Activated CD4-positive, alpha-beta memory T cell treated with anti-CD3 and anti-CD28 coated beads for 36 hours (primary cell): ENCODE results near the gene NRN1L. TPM values are rescaled to one million over a fixed set of nuclear protein-coding genes. Genes with fewer than 3 reads are reported as not detected.
A peak's percentile ranks its signal among the peaks of the same experiment; 100 is the strongest.
"Not testable (repeated sequence)": the region's sequence is repeated elsewhere in the genome, so short reads cannot be mapped to it uniquely, and the experiment has no call there.

Source experiments
- CTCF ChIA-PET: fragments of 350-600 bp; sonication (Branson Sonifier 250); formaldehyde crosslinking; loops from one replicate; lab custom pipeline; 2021; ENCODE audit warnings: antibody characterized with exemption, inconsistent platforms; lab: Charles Lee
- POLR2A ChIA-PET: fragments of 350-600 bp; sonication (Branson Sonifier 250); formaldehyde crosslinking; loops from one replicate; lab custom pipeline; 2021; ENCODE audit warnings: antibody characterized with exemption; lab: Charles Lee
- DNase-seq: peaks from one replicate; pipeline ENCODE4 v3.0.0-alpha.2; 2020
- H3K27ac Mint-ChIP-seq: one replicate; pipeline ENCODE4 v1.8.0; 2021; ENCODE audit warnings: mixed read lengths
- H3K27me3 Mint-ChIP-seq: one replicate; pipeline ENCODE4 v1.8.0; 2021; ENCODE audit warnings: mixed read lengths
- H3K36me3 Mint-ChIP-seq: one replicate; pipeline ENCODE4 v1.8.0; 2021; ENCODE audit warnings: mixed read lengths
- H3K4me1 Mint-ChIP-seq: one replicate; pipeline ENCODE4 v1.8.0; 2021; ENCODE audit warnings: low read depth, mixed read lengths
- H3K4me3 Mint-ChIP-seq: one replicate; pipeline ENCODE4 v1.8.0; 2021; ENCODE audit warnings: mild to moderate bottlenecking, mixed read lengths
- H3K9me3 Mint-ChIP-seq: one replicate; pipeline ENCODE4 v1.8.0; 2021; ENCODE audit warnings: mixed read lengths
- intact Hi-C: fragments of 100-400 bp; cut with micrococcal nuclease; formaldehyde crosslinking; loops from one replicate; pipeline ENCODE4 v1.15.1; 2023
- total RNA-seq, 2 experiments: library from RNA; stranded (reverse); gene quantifications; one replicate each; pipeline ENCODE4 v1.2.3, GENCODE V29; 2021

Gene NRN1L
- total RNA-seq: under 1 TPM in 1 of 2 experiments, not detected in 1; 0.76 TPM

- Mint-ChIP-seq H3K4me1 (no peaks in the 10 kb centered on the region), H3K4me3 (no peak within 1 kb of the TSS), H3K27me3 (no peaks in the 10 kb centered on the region), H3K27ac (no peak within 1 kb of the TSS), H3K36me3 (peaks cover 17% of the 10 kb centered on the region), H3K9me3 (no peaks in the 10 kb centered on the region)
- intact Hi-C loops: loop anchor here (5.0 kb wide), 1 partner anchor 158 kb away; no protein-coding TSS in a partner anchor
- POLR2A ChIA-PET: interaction anchor here (1.2 to 2.6 kb wide), 3 partner anchors 31 to 51 kb away, joined by 3 to 9 read pairs (median 5); partner anchors contain the start of gene PSMB10
- CTCF ChIA-PET: interaction anchor here (0.7 to 4.4 kb wide), 23 partner anchors 8 to 363 kb away, joined by 3 to 62 read pairs (median 8); partner anchors contain the start of genes CARMIL2, CTRL, DDX28 and DUS2
- DNase-seq: no peak
Measured at GRCh38 chr16:67884684-67885083, at the start of gene NRN1L. TSS of gene NRN1L (plus strand) at chr16:67884885. CDS start at chr16:67884904, 19 bp downstream.

GRCh38 chr16:67837190-67837589 is 47.5 kb upstream of the NRN1L start:
- H3K4me1 Mint-ChIP-seq: peaks cover 15% of the 10 kb centered on the region
- H3K4me3 Mint-ChIP-seq, DNase-seq, H3K36me3 Mint-ChIP-seq, intact Hi-C loops, H3K27ac Mint-ChIP-seq, H3K27me3 Mint-ChIP-seq, H3K9me3 Mint-ChIP-seq: not testable (repeated sequence)
- POLR2A ChIA-PET: interaction anchor here (0.8 kb wide), 1 partner anchor 8 kb away, joined by 3 read pairs; no protein-coding TSS in a partner anchor
- CTCF ChIA-PET: interaction anchor here (1.0 to 1.8 kb wide), 4 partner anchors 21 to 105 kb away, joined by 3 to 8 read pairs (median 4); no protein-coding TSS in a partner anchor

GRCh38 chr16:67837811-67838210 is 46.9 kb upstream of the NRN1L start:
- no peak for DNase-seq
- Mint-ChIP-seq H3K4me3 (no peak overlapping the region), H3K9me3 (no peaks in the 10 kb centered on the region), H3K27me3 (no peaks in the 10 kb centered on the region), H3K36me3 (no peaks in the 10 kb centered on the region), H3K27ac (no peak overlapping the region), H3K4me1 (peaks cover 10% of the 10 kb centered on the region)
- CTCF ChIA-PET: interaction anchor here (0.6 to 1.8 kb wide), 3 partner anchors 22 to 275 kb away, joined by 3 to 8 read pairs (median 5); no protein-coding TSS in a partner anchor
- intact Hi-C loops: no loop called here
- POLR2A ChIA-PET: no interaction called here

- Mint-ChIP-seq H3K4me3 (peak overlapping the region; percentile 86), H3K9me3 (no peaks in the 10 kb centered on the region), H3K36me3 (no peaks in the 10 kb centered on the region), H3K27me3 (no peaks in the 10 kb centered on the region), H3K4me1 (peaks cover 34% of the 10 kb centered on the region), H3K27ac (peak overlapping the region; percentile 95)
- ChIA-PET POLR2A (interaction anchor here (0.6 to 1.3 kb wide), 2 partner anchors 19 to 35 kb away, joined by 3 read pairs; partner anchors contain the start of genes RANBP10 and TSNAXIP1), CTCF (interaction anchor here (0.8 to 1.5 kb wide), 5 partner anchors 25 to 179 kb away, joined by 3 to 6 read pairs (median 3); no protein-coding TSS in a partner anchor)
- DNase-seq: no peak
- intact Hi-C loops: loop anchor here (10.0 kb wide), 1 partner anchor 177 kb away; the partner anchor contains the start of genes ACD, C16orf86, ENKD1 and PARD6A
Measured at GRCh38 chr16:67841198-67841815, 43.4 kb upstream of the NRN1L start.

- ChIA-PET POLR2A (interaction anchor here (1.3 kb wide), 1 partner anchor 35 kb away, joined by 3 read pairs; the partner anchor contains the start of genes RANBP10 and TSNAXIP1), CTCF (interaction anchor here (1.0 to 1.5 kb wide), 4 partner anchors 25 to 179 kb away, joined by 3 to 6 read pairs (median 3); no protein-coding TSS in a partner anchor)
- DNase-seq: peak; percentile 97
- Mint-ChIP-seq H3K27ac (peak within 1 kb of the TSS; percentile 95), H3K27me3 (no peaks in the 10 kb centered on the region), H3K4me1 (peaks cover 34% of the 10 kb centered on the region), H3K4me3 (peak within 1 kb of the TSS; percentile 90), H3K36me3 (no peaks in the 10 kb centered on the region), H3K9me3 (no peaks in the 10 kb centered on the region)
- intact Hi-C loops: loop anchor here (1.0 to 10.0 kb wide), 6 partner anchors 9 to 177 kb away; partner anchors contain the start of genes ACD, C16orf86, ENKD1 and GFOD2
Measured at GRCh38 chr16:67841816-67842508, 42.7 kb upstream of the NRN1L start, which contains the start of gene THAP11. TSS of gene THAP11 (plus strand) at chr16:67842320. CDS start at chr16:67842555, 235 bp downstream.

- H3K27me3 Mint-ChIP-seq: no peaks in the 10 kb centered on the region
- intact Hi-C loops: loop anchor here (1.0 to 10.0 kb wide), 6 partner anchors 9 to 178 kb away; partner anchors contain the start of genes ACD, C16orf86, ENKD1 and GFOD2
- peak; percentile 73 for DNase-seq
- peak overlapping the region; percentile 90 for H3K4me3 Mint-ChIP-seq
- H3K27ac Mint-ChIP-seq: peak overlapping the region; percentile 90
- ChIA-PET POLR2A (interaction anchor here (0.6 to 4.4 kb wide), 3 partner anchors 9 to 26 kb away, joined by 4 to 25 read pairs (median 5); no protein-coding TSS in a partner anchor), CTCF (interaction anchor here (0.7 to 4.4 kb wide), 4 partner anchors 9 to 322 kb away, joined by 4 to 33 read pairs (median 10); no protein-coding TSS in a partner anchor)
- H3K9me3 Mint-ChIP-seq: no peaks in the 10 kb centered on the region
- peaks cover 36% of the 10 kb centered on the region for H3K4me1 Mint-ChIP-seq
- H3K36me3 Mint-ChIP-seq: peaks cover 2% of the 10 kb centered on the region
Measured at GRCh38 chr16:67842509-67843342, 42.0 kb upstream of the NRN1L start.

- Mint-ChIP-seq H3K9me3 (no peaks in the 10 kb centered on the region), H3K36me3 (peaks cover 2% of the 10 kb centered on the region), H3K27ac (peak overlapping the region; percentile 90), H3K27me3 (no peaks in the 10 kb centered on the region), H3K4me1 (peaks cover 39% of the 10 kb centered on the region), H3K4me3 (peak overlapping the region; percentile 90)
- ChIA-PET CTCF (interaction anchor here (0.7 to 4.4 kb wide), 4 partner anchors 9 to 322 kb away, joined by 4 to 33 read pairs (median 10); no protein-coding TSS in a partner anchor), POLR2A (interaction anchor here (0.6 to 4.4 kb wide), 3 partner anchors 10 to 27 kb away, joined by 4 to 25 read pairs (median 5); no protein-coding TSS in a partner anchor)
- DNase-seq: no peak
- intact Hi-C loops: loop anchor here (2.0 to 10.0 kb wide), 2 partner anchors 27 to 179 kb away; partner anchors contain the start of genes ACD, C16orf86, ENKD1 and PARD6A
Measured at GRCh38 chr16:67843343-67843765, 41.3 kb upstream of the NRN1L start.

- Mint-ChIP-seq H3K4me1 (peaks cover 44% of the 10 kb centered on the region), H3K27ac (peak overlapping the region; percentile 87), H3K27me3 (no peaks in the 10 kb centered on the region), H3K36me3 (peaks cover 2% of the 10 kb centered on the region), H3K9me3 (no peaks in the 10 kb centered on the region), H3K4me3 (peak overlapping the region; percentile 32)
- ChIA-PET POLR2A (interaction anchor here (0.8 to 4.4 kb wide), 4 partner anchors 8 to 28 kb away, joined by 3 to 25 read pairs (median 5); no protein-coding TSS in a partner anchor), CTCF (interaction anchor here (0.9 to 4.4 kb wide), 9 partner anchors 11 to 196 kb away, joined by 3 to 33 read pairs (median 4); partner anchors contain the start of gene RANBP10)
- intact Hi-C loops: loop anchor here (10.0 kb wide), 1 partner anchor 180 kb away; the partner anchor contains the start of genes ACD, C16orf86, ENKD1 and PARD6A
- no peak for DNase-seq
Measured at GRCh38 chr16:67844497-67844896, 40.2 kb upstream of the NRN1L start.

- Mint-ChIP-seq H3K4me1 (peaks cover 44% of the 10 kb centered on the region), H3K36me3 (peaks cover 2% of the 10 kb centered on the region), H3K27me3 (no peaks in the 10 kb centered on the region), H3K9me3 (no peaks in the 10 kb centered on the region), H3K27ac (peak overlapping the region; percentile 87), H3K4me3 (peak overlapping the region; percentile 76)
- DNase-seq: peak; percentile 21
- ChIA-PET CTCF (interaction anchor here (0.7 to 4.4 kb wide), 9 partner anchors 12 to 195 kb away, joined by 3 to 33 read pairs (median 4); partner anchors contain the start of genes RANBP10 and TSNAXIP1), POLR2A (interaction anchor here (0.6 to 4.4 kb wide), 6 partner anchors 9 to 1296 kb away, joined by 3 to 25 read pairs (median 6); partner anchors contain the start of gene PSMB10)
- intact Hi-C loops: loop anchor here (1.0 to 10.0 kb wide), 5 partner anchors 27 to 283 kb away; partner anchors contain the start of genes ACD, C16orf86, CTCF and EDC4
Measured at GRCh38 chr16:67845291-67846062, 39.2 kb upstream of the NRN1L start.
